ENCODE measurements around the gene ZC3H13.

DNA sequence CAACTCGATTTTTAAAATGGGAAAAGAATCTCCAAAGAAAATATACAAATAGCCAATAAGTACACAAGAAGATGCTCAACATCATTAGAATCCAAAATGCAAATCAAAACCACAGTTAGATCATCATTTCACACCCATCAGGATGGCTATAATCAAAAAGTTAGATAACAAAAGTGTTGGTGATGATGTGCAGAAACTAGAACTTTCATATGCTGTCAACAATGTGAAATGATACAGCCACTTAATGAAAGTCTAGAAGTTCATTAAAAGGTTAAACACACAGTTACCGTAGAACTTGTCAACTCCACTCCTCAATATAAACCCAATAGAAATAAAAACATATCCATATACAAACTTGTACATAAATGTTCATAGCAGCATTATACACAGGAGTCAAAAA is 11.8 kb downstream of the ZC3H13 start:
- TF ChIP-seq GATA2 (IDR thresholded peaks at IDR 0.05; ENCODE audit: low read depth, low read length), result no peak
- TF ChIP-seq GATA3 (IDR thresholded peaks at IDR 0.05; ENCODE audit: low read depth, low read length), result no peak
